HepG2 (cell line): ENCODE results near the gene VCP. TPM values are rescaled to one million over a fixed set of nuclear protein-coding genes. Genes with fewer than 3 reads are reported as not detected.

Source experiments
- BHLHE40 ChIP-seq: IDR thresholded peaks from 2 replicates; pipeline ENCODE4 v1.6.1; 2011; ENCODE audit warnings: low read length, improper control_type of control experiment
- ELF1 ChIP-seq: sonication (generic); formaldehyde crosslinking; IDR thresholded peaks from 2 replicates; pipeline ENCODE4 v1.4.0; 2020; ENCODE audit warnings: missing genetic modification reagents
- JUN ChIP-seq: sonication (generic); formaldehyde crosslinking; IDR thresholded peaks from 2 replicates; pipeline ENCODE4 v1.4.0; 2020; ENCODE audit warnings: mild to moderate bottlenecking, missing genetic modification reagents
- MED8 ChIP-seq: sonication (generic); formaldehyde crosslinking; IDR thresholded peaks from 2 replicates; pipeline ENCODE4 v1.8.1; 2023; ENCODE audit warnings: mild to moderate bottlenecking, missing genetic modification reagents; ENCODE audit not compliant: insufficient replicate concordance
- PITX1 ChIP-seq: sonication (generic); formaldehyde crosslinking; IDR thresholded peaks from 2 replicates; pipeline ENCODE4 v1.5.1; 2020; ENCODE audit warnings: mild to moderate bottlenecking, missing genetic modification reagents
- POLR2A ChIP-seq, 2 experiments: IDR thresholded peaks; 2 replicates each; pipeline ENCODE4 v1.6.1; 2011; ENCODE audit warnings: low read depth in 2 of 2, low read length in 2 of 2, mild to moderate bottlenecking in 1 of 2, moderate library complexity in 1 of 2; ENCODE audit not compliant: insufficient read depth in 1 of 2
- REL ChIP-seq: sonication (generic); formaldehyde crosslinking; conservative IDR thresholded peaks from 2 replicates; pipeline ENCODE4 v1.8.0; 2022; ENCODE audit warnings: mild to moderate bottlenecking, missing genetic modification reagents, moderate library complexity
- SIN3A ChIP-seq: IDR thresholded peaks from 2 replicates; pipeline ENCODE4 v1.6.1; 2011; ENCODE audit warnings: low read depth, mild to moderate bottlenecking, control low read depth, low read length, borderline replicate concordance
- SMAD1 ChIP-seq: sonication (generic); formaldehyde crosslinking; IDR thresholded peaks from 2 replicates; pipeline ENCODE4 v1.4.0; 2020; ENCODE audit warnings: missing genetic modification reagents, low read depth, mild to moderate bottlenecking, borderline replicate concordance
- SP1 ChIP-seq, 2 experiments: fragments of 450-650 bp in 1 of 2; sonication (generic) in 1 of 2; formaldehyde crosslinking in 1 of 2; IDR thresholded peaks; 2 replicates each; pipeline versions ENCODE4 v1.4.0 to v1.6.1; 2016 to 2020; ENCODE audit warnings: missing genetic modification reagents in 1 of 2
- ZBTB1 ChIP-seq: sonication (generic); formaldehyde crosslinking; IDR thresholded peaks from 2 replicates; pipeline ENCODE4 v1.4.0; 2020; ENCODE audit warnings: missing genetic modification reagents, borderline replicate concordance
- ZNF724P ChIP-seq: sonication (generic); formaldehyde crosslinking; IDR thresholded peaks from 2 replicates; pipeline ENCODE4 v1.8.0; 2022; ENCODE audit warnings: missing genetic modification reagents, borderline replicate concordance
- ZNF768 ChIP-seq: sonication (generic); formaldehyde crosslinking; IDR thresholded peaks from 2 replicates; pipeline ENCODE4 v1.4.0; 2020; ENCODE audit warnings: missing genetic modification reagents
- ZNF839 ChIP-seq: sonication (generic); formaldehyde crosslinking; IDR thresholded peaks from 2 replicates; pipeline ENCODE4 v1.4.0; 2020; ENCODE audit warnings: missing genetic modification reagents, mild to moderate bottlenecking, borderline replicate concordance
- polyA plus RNA-seq, 8 experiments: library from polyadenylated mRNA; depleted of rRNA in 3 of 8; stranded (reverse) in 7 of 8; unstranded in 1 of 8; fragments of >200 nt; fragmentation: Illumina TruSeq in 4 of 8; extraction: Trizol in 4 of 8; gene quantifications; 2 replicates each; pipeline versions ENCODE4 v1.2.1 to v1.2.3, GENCODE V29; 2011 to 2016; ENCODE audit warnings: low read depth in 4 of 8, missing spikeins in 1 of 8, mixed read lengths in 1 of 8; ENCODE audit not compliant: insufficient read depth in 1 of 8
- total RNA-seq, 5 experiments: library from RNA; depleted of rRNA; stranded (reverse); fragments of >200 nt; fragmentation: Illumina TruSeq; extraction: Trizol; gene quantifications; 2 replicates each; pipeline ENCODE4 v1.2.3, GENCODE V29; 2016; ENCODE audit warnings: low read depth in 1 of 5
- TF ChIP-seq, protein P1 (sequence below): sonication (generic); formaldehyde crosslinking; IDR thresholded peaks from 2 replicates; pipeline ENCODE4 v1.8.0; 2022; ENCODE audit warnings: missing genetic modification reagents, mild to moderate bottlenecking, inconsistent platforms, borderline replicate concordance
- TF ChIP-seq, protein P2 (sequence below): sonication (generic); formaldehyde crosslinking; IDR thresholded peaks from 2 replicates; pipeline ENCODE4 v1.5.0; 2020; ENCODE audit warnings: mild to moderate bottlenecking, missing genetic modification reagents, borderline replicate concordance
- TF ChIP-seq, protein P3 (sequence below): sonication (generic); formaldehyde crosslinking; IDR thresholded peaks from 2 replicates; pipeline ENCODE4 v1.5.0; 2020; ENCODE audit warnings: mild to moderate bottlenecking, missing genetic modification reagents, borderline replicate concordance

Gene VCP
- total and polyA plus RNA-seq, 2 of the 13 experiments (the other 11 are each of a cell fraction or from before 2014, with no cell fraction given) = 143 to 391 TPM

DNA sequence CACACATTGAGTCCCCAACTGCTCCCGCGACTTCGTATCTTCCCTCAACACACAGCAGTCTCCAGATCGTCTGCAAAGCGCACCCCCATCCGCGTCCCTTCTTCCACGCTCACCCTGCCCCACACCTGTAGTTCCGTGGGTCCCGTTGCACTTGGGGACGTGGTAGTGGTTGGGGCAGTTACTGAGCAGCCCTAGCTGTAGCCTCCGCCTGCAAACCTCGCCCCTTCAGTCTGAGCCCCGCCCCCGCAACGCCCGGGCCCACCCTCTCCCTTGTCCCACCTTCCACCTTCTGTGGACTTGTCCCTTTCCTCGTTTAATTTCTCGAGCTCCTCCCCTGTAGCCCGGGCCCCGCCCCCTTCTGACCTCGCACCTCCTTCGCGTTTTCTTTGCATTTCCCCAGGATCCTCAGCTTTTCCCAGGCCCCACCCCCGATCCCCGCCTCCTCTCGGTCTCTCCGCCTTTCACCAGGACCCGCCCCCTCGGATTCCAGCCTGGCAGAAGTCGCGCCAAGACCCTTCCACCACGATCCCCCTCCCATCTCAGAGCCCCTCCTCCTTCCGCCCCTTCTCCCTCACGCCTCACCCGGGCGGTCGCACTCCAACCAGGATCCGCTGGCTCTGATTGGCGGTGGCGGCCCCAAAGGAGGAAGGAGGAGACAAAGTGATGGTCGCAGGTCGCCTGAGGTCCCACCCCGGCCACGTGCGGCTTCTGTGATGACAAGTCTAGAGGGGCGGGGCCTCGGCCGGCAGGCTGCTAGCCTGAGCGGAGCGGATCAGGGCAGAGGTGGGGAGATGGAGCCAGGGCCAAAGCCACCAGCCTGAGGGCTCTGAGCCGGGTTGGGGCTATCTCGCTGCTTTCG lies 43.5 kb upstream of the VCP start, which contains the start of gene ATOSB (continued):
- peak; percentile 49 for TF ChIP-seq ELF1 (CRISPR knock-in tag)
- no peak for TF ChIP-seq ZBTB1
- TF ChIP-seq, protein P1, sequence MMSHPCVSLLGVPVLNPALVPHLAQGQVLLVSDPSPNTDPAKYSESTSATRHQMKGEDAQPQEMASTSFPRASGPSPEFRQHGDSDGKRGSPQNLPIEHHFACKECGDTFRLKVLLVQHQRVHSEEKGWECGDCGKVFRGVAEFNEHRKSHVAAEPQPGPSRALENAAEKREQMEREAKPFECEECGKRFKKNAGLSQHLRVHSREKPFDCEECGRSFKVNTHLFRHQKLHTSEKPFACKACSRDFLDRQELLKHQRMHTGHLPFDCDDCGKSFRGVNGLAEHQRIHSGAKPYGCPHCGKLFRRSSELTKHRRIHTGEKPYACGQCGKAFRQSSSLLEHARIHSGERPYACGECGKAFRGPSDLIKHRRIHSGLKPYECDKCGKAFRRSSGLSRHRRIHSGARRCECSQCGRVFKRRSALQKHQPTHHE (CRISPR knock-in tag) = no peak
- 0 out of 2 replicates have a peak, but pooled peaks have one; percentile 62 for TF ChIP-seq REL
- TF ChIP-seq SIN3A = peak; percentile 32; the same call in 1 of the 2 replicates
- TF ChIP-seq BHLHE40 = peak; percentile 84
- TF ChIP-seq, protein P2, sequence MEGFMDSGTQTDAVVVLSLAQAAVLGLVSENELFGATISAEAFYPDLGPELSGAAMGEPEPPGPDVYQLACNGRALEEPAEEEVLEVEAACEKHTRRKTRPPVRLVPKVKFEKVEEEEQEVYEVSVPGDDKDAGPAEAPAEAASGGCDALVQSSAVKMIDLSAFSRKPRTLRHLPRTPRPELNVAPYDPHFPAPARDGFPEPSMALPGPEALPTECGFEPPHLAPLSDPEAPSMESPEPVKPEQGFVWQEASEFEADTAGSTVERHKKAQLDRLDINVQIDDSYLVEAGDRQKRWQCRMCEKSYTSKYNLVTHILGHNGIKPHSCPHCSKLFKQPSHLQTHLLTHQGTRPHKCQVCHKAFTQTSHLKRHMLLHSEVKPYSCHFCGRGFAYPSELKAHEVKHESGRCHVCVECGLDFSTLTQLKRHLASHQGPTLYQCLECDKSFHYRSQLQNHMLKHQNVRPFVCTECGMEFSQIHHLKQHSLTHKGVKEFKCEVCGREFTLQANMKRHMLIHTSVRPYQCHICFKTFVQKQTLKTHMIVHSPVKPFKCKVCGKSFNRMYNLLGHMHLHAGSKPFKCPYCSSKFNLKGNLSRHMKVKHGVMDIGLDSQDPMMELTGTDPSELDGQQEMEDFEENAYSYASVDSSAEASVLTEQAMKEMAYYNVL (CRISPR knock-in tag) = no peak
- TF ChIP-seq MED8 (CRISPR knock-in tag) = no peak
- TF ChIP-seq, protein P3, sequence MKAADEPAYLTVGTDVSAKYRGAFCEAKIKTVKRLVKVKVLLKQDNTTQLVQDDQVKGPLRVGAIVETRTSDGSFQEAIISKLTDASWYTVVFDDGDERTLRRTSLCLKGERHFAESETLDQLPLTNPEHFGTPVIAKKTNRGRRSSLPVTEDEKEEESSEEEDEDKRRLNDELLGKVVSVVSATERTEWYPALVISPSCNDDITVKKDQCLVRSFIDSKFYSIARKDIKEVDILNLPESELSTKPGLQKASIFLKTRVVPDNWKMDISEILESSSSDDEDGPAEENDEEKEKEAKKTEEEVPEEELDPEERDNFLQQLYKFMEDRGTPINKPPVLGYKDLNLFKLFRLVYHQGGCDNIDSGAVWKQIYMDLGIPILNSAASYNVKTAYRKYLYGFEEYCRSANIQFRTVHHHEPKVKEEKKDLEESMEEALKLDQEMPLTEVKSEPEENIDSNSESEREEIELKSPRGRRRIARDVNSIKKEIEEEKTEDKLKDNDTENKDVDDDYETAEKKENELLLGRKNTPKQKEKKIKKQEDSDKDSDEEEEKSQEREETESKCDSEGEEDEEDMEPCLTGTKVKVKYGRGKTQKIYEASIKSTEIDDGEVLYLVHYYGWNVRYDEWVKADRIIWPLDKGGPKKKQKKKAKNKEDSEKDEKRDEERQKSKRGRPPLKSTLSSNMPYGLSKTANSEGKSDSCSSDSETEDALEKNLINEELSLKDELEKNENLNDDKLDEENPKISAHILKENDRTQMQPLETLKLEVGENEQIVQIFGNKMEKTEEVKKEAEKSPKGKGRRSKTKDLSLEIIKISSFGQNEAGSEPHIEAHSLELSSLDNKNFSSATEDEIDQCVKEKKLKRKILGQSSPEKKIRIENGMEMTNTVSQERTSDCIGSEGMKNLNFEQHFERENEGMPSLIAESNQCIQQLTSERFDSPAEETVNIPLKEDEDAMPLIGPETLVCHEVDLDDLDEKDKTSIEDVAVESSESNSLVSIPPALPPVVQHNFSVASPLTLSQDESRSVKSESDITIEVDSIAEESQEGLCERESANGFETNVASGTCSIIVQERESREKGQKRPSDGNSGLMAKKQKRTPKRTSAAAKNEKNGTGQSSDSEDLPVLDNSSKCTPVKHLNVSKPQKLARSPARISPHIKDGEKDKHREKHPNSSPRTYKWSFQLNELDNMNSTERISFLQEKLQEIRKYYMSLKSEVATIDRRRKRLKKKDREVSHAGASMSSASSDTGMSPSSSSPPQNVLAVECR (CRISPR knock-in tag) = peak; percentile 68; the same call in 1 of the 2 replicates
- 0 out of 2 replicates have a peak, but pooled peaks have one; percentile 8 for TF ChIP-seq SP1 (IDR thresholded peaks at IDR 0.05)
- TF ChIP-seq SP1 (CRISPR knock-in tag; IDR thresholded peaks at IDR 0.05) = 0 out of 2 replicates have a peak, but pooled peaks have one; percentile 49
- peak in 1 of 2 experiments; percentile 45; a peak in 1 of 4 replicates for TF ChIP-seq POLR2A (IDR thresholded peaks at IDR 0.05; ENCODE audit: insufficient read depth in 1 of 2, low read depth in 2 of 2, low read length in 2 of 2)
- TF ChIP-seq ZNF768 (CRISPR knock-in tag) = no peak
- no peak for TF ChIP-seq ZNF839 (CRISPR knock-in tag)
- TF ChIP-seq JUN (CRISPR knock-in tag) = no peak
- TF ChIP-seq SMAD1 (CRISPR knock-in tag) = no peak
- no peak for TF ChIP-seq ZNF724P (CRISPR knock-in tag)
- no peak; the same call in 1 of the 2 replicates for TF ChIP-seq PITX1 (CRISPR knock-in tag)
